ENCODE results near the gene PTX4. TPM values are rescaled to one million over a fixed set of nuclear protein-coding genes. Genes with fewer than 3 reads are reported as not detected.

Gene PTX4
- total and polyA plus RNA-seq, 2 experiments from 2014 or later, result not detected

DNA sequence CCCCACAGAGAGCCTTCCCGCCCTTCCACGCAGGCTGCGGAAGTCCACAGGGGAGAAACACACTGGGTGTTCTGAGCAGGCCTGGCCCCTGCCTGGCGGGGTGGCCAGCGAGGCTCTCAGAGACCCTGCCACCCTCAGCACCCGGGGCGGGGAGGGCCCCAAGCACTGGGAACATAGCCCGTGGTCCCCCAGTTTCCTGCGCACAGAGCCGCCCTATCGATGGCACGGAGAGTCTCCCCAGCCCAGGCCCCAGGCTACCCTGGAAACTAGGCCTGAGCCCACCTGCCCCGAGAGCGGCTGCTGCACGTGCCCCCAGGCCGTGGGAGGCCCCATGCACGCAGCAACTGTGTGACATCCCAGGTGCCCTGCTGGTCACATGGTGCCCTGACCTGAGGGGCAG is 34.2 kb downstream of the PTX4 start:
- Histone ChIP-seq H3K9me2 (ENCODE audit: insufficient read depth) (no peaks in the 10 kb centered on the region), H3K79me2 (replicated peaks; ENCODE audit: insufficient read depth) (no peaks in the 10 kb centered on the region), H3K4me3 (no peak overlapping the region), H3K27ac (ENCODE audit: low read depth) (no peak overlapping the region), H3K4me2 (no peak overlapping the region), H4K20me1 (replicated peaks; ENCODE audit: insufficient read depth) (no peaks in the 10 kb centered on the region), H3K4me1 (ENCODE audit: insufficient read depth) (no peaks in the 10 kb centered on the region), H3K27me3 (ENCODE audit: insufficient read depth) (no peaks in the 10 kb centered on the region), H3K36me3 (ENCODE audit: insufficient read depth) (no peaks in the 10 kb centered on the region), H2AFZ (no peak overlapping the region), H3F3A (replicated peaks; ENCODE audit: low read depth) (no peaks in the 10 kb centered on the region)
- no peak overlapping the region for H3K4me3 Mint-ChIP-seq
- H3K9me3 Mint-ChIP-seq, result no peaks in the 10 kb centered on the region
- H3K27ac Mint-ChIP-seq, result no peak overlapping the region
- peaks cover 15% of the 10 kb centered on the region for H3K36me3 Mint-ChIP-seq (ENCODE audit: low read depth)
- TF ChIP-seq ZNF331 (CRISPR knock-in tag; IDR thresholded peaks at IDR 0.05; ENCODE audit: low read depth), result no peak
- TF ChIP-seq EZH2phosphoT487 (IDR thresholded peaks at IDR 0.05; ENCODE audit: unreplicated experiment), result no peak
- TF ChIP-seq JUNB (IDR thresholded peaks at IDR 0.05; ENCODE audit: unreplicated experiment), result no peak
- TF ChIP-seq, protein P1, sequence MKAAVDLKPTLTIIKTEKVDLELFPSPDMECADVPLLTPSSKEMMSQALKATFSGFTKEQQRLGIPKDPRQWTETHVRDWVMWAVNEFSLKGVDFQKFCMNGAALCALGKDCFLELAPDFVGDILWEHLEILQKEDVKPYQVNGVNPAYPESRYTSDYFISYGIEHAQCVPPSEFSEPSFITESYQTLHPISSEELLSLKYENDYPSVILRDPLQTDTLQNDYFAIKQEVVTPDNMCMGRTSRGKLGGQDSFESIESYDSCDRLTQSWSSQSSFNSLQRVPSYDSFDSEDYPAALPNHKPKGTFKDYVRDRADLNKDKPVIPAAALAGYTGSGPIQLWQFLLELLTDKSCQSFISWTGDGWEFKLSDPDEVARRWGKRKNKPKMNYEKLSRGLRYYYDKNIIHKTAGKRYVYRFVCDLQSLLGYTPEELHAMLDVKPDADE (IDR thresholded peaks at IDR 0.05), result no peak
- TF ChIP-seq EZH2 (IDR thresholded peaks at IDR 0.05; ENCODE audit: low read depth, unreplicated experiment), result no peak
- TF ChIP-seq STAT1 (IDR thresholded peaks at IDR 0.05; ENCODE audit: unreplicated experiment), result no peak
- no peak for TF ChIP-seq POLR2AphosphoS5 (IDR thresholded peaks at IDR 0.05; ENCODE audit: low read depth)
- TF ChIP-seq, protein P2, sequence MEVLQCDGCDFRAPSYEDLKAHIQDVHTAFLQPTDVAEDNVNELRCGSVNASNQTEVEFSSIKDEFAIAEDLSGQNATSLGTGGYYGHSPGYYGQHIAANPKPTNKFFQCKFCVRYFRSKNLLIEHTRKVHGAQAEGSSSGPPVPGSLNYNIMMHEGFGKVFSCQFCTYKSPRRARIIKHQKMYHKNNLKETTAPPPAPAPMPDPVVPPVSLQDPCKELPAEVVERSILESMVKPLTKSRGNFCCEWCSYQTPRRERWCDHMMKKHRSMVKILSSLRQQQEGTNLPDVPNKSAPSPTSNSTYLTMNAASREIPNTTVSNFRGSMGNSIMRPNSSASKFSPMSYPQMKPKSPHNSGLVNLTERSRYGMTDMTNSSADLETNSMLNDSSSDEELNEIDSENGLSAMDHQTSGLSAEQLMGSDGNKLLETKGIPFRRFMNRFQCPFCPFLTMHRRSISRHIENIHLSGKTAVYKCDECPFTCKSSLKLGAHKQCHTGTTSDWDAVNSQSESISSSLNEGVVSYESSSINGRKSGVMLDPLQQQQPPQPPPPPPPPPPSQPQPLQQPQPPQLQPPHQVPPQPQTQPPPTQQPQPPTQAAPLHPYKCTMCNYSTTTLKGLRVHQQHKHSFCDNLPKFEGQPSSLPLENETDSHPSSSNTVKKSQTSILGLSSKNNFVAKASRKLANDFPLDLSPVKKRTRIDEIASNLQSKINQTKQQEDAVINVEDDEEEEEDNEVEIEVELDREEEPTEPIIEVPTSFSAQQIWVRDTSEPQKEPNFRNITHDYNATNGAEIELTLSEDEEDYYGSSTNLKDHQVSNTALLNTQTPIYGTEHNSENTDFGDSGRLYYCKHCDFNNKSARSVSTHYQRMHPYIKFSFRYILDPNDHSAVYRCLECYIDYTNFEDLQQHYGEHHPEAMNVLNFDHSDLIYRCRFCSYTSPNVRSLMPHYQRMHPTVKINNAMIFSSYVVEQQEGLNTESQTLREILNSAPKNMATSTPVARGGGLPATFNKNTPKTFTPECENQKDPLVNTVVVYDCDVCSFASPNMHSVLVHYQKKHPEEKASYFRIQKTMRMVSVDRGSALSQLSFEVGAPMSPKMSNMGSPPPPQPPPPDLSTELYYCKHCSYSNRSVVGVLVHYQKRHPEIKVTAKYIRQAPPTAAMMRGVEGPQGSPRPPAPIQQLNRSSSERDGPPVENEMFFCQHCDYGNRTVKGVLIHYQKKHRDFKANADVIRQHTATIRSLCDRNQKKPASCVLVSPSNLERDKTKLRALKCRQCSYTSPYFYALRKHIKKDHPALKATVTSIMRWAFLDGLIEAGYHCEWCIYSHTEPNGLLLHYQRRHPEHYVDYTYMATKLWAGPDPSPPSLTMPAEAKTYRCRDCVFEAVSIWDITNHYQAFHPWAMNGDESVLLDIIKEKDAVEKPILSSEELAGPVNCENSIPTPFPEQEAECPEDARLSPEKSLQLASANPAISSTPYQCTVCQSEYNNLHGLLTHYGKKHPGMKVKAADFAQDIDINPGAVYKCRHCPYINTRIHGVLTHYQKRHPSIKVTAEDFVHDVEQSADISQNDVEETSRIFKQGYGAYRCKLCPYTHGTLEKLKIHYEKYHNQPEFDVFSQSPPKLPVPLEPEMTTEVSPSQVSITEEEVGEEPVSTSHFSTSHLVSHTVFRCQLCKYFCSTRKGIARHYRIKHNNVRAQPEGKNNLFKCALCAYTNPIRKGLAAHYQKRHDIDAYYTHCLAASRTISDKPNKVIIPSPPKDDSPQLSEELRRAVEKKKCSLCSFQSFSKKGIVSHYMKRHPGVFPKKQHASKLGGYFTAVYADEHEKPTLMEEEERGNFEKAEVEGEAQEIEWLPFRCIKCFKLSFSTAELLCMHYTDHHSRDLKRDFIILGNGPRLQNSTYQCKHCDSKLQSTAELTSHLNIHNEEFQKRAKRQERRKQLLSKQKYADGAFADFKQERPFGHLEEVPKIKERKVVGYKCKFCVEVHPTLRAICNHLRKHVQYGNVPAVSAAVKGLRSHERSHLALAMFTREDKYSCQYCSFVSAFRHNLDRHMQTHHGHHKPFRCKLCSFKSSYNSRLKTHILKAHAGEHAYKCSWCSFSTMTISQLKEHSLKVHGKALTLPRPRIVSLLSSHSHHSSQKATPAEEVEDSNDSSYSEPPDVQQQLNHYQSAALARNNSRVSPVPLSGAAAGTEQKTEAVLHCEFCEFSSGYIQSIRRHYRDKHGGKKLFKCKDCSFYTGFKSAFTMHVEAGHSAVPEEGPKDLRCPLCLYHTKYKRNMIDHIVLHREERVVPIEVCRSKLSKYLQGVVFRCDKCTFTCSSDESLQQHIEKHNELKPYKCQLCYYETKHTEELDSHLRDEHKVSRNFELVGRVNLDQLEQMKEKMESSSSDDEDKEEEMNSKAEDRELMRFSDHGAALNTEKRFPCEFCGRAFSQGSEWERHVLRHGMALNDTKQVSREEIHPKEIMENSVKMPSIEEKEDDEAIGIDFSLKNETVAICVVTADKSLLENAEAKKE (CRISPR knock-in tag; IDR thresholded peaks at IDR 0.05), result no peak
- no peak for TF ChIP-seq CREB1 (CRISPR knock-in tag; IDR thresholded peaks at IDR 0.05; ENCODE audit: low read depth)
- TF ChIP-seq ZNF114 (CRISPR knock-in tag; IDR thresholded peaks at IDR 0.05), result no peak
- TF ChIP-seq, protein P3, sequence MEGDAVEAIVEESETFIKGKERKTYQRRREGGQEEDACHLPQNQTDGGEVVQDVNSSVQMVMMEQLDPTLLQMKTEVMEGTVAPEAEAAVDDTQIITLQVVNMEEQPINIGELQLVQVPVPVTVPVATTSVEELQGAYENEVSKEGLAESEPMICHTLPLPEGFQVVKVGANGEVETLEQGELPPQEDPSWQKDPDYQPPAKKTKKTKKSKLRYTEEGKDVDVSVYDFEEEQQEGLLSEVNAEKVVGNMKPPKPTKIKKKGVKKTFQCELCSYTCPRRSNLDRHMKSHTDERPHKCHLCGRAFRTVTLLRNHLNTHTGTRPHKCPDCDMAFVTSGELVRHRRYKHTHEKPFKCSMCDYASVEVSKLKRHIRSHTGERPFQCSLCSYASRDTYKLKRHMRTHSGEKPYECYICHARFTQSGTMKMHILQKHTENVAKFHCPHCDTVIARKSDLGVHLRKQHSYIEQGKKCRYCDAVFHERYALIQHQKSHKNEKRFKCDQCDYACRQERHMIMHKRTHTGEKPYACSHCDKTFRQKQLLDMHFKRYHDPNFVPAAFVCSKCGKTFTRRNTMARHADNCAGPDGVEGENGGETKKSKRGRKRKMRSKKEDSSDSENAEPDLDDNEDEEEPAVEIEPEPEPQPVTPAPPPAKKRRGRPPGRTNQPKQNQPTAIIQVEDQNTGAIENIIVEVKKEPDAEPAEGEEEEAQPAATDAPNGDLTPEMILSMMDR (conservative IDR thresholded peaks at IDR 0.05; ENCODE audit: low read depth in 2 of 2), result no peak
- no peak for TF ChIP-seq NANOG (IDR thresholded peaks at IDR 0.05; ENCODE audit: borderline replicate concordance)
- TF ChIP-seq, protein P4, sequence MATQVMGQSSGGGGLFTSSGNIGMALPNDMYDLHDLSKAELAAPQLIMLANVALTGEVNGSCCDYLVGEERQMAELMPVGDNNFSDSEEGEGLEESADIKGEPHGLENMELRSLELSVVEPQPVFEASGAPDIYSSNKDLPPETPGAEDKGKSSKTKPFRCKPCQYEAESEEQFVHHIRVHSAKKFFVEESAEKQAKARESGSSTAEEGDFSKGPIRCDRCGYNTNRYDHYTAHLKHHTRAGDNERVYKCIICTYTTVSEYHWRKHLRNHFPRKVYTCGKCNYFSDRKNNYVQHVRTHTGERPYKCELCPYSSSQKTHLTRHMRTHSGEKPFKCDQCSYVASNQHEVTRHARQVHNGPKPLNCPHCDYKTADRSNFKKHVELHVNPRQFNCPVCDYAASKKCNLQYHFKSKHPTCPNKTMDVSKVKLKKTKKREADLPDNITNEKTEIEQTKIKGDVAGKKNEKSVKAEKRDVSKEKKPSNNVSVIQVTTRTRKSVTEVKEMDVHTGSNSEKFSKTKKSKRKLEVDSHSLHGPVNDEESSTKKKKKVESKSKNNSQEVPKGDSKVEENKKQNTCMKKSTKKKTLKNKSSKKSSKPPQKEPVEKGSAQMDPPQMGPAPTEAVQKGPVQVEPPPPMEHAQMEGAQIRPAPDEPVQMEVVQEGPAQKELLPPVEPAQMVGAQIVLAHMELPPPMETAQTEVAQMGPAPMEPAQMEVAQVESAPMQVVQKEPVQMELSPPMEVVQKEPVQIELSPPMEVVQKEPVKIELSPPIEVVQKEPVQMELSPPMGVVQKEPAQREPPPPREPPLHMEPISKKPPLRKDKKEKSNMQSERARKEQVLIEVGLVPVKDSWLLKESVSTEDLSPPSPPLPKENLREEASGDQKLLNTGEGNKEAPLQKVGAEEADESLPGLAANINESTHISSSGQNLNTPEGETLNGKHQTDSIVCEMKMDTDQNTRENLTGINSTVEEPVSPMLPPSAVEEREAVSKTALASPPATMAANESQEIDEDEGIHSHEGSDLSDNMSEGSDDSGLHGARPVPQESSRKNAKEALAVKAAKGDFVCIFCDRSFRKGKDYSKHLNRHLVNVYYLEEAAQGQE (IDR thresholded peaks at IDR 0.05; ENCODE audit: unreplicated experiment), result no peak
- ATAC-seq, result no peak
- peaks cover 9% of the 10 kb centered on the region for H3K27me3 Mint-ChIP-seq (ENCODE audit: insufficient read depth, low read depth, poor library complexity)
- DNase-seq (ENCODE audit: low spot score), result no peak
- no peaks in the 10 kb centered on the region; the same call in 2 of the 3 replicates for H3K4me1 Mint-ChIP-seq
